Measurements from ENCODE around the gene PTPRR. TPM values are rescaled to one million over a fixed set of nuclear protein-coding genes. Genes with fewer than 3 reads are reported as not detected.

Gene PTPRR
- total and polyA plus RNA-seq, 4 donors: 0.02 to 0.08 TPM; not detected in 2

DNA sequence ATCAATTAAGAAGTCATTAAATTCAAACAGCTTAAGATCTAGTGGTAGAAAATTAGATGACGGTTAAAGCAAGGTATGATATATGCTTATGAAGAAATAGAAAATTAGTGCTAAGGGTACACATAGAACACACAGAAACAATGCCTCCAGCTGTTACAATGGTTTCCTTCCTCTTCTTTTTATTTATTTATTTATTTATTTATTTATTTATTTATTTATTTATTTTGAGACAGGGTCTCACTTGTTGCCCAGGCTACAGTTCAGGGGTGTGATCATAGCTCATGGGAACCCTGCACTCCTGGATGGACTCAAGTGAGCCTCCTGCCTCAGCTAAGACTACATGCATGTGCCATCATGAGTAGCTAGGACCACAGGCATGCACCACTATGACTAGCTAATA lies 34.9 kb upstream of the PTPRR start:
- TF ChIP-seq, protein P1, sequence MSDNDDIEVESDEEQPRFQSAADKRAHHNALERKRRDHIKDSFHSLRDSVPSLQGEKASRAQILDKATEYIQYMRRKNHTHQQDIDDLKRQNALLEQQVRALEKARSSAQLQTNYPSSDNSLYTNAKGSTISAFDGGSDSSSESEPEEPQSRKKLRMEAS (IDR thresholded peaks at IDR 0.05): no peak
- TF ChIP-seq SP1 (IDR thresholded peaks at IDR 0.05): no peak
- no peak for TF ChIP-seq HNF4G (IDR thresholded peaks at IDR 0.05)
- H3K36me3 ChIP-seq (ENCODE audit: control insufficient read depth in 4 of 4, insufficient read depth in 3 of 4, low read depth in 1 of 4, low read length in 3 of 4): no peaks in the 10 kb centered on the region
- 89% methylated on average over 1 of the region's 1 CpG for WGBS

DNA sequence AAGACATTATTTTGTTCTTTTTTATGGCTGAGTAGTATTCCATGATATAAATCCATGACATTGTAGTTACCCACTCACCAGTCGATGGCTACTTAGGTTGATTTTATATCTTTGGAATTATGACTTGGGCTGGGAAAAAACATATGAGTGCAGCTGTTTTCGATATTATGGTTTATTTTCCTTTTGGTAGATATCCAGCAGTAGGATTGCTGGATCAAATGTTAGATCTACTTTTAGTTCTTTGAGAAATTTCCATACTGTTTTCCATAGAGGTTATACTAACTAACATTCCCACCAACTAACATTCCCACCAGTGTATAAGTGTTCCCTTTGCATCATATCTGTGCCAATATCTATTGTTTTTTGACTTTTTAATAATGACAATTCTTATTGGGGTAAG lies 29.9 kb upstream of the PTPRR start:
- no peak overlapping the region for H3K4me3 ChIP-seq (ENCODE audit: low read depth in 1 of 3, low read length in 3 of 3)
- no peak overlapping the region for H3K9ac ChIP-seq (ENCODE audit: low read depth in 1 of 2, low read length in 2 of 2)
- no peaks in the 10 kb centered on the region for H3K27me3 ChIP-seq (ENCODE audit: control insufficient read depth in 4 of 4, insufficient read depth in 4 of 4, low read length in 3 of 4)
- 77% methylated on average over 2 of the region's 2 CpGs for WGBS
- TF ChIP-seq HNF4G (IDR thresholded peaks at IDR 0.05) (no peak), JUND (IDR thresholded peaks at IDR 0.05) (no peak), NR2F2 (IDR thresholded peaks at IDR 0.05) (no peak), SP1 (IDR thresholded peaks at IDR 0.05) (no peak), FOXA2 (IDR thresholded peaks at IDR 0.05) (no peak), YY1 (IDR thresholded peaks at IDR 0.05) (no peak), GABPA (IDR thresholded peaks at IDR 0.05 in 1 of 2, conservative IDR thresholded peaks at IDR 0.05 in 1 of 2) (no peak), TAF1 (conservative IDR thresholded peaks at IDR 0.05) (no peak)
- TF ChIP-seq, protein P2, sequence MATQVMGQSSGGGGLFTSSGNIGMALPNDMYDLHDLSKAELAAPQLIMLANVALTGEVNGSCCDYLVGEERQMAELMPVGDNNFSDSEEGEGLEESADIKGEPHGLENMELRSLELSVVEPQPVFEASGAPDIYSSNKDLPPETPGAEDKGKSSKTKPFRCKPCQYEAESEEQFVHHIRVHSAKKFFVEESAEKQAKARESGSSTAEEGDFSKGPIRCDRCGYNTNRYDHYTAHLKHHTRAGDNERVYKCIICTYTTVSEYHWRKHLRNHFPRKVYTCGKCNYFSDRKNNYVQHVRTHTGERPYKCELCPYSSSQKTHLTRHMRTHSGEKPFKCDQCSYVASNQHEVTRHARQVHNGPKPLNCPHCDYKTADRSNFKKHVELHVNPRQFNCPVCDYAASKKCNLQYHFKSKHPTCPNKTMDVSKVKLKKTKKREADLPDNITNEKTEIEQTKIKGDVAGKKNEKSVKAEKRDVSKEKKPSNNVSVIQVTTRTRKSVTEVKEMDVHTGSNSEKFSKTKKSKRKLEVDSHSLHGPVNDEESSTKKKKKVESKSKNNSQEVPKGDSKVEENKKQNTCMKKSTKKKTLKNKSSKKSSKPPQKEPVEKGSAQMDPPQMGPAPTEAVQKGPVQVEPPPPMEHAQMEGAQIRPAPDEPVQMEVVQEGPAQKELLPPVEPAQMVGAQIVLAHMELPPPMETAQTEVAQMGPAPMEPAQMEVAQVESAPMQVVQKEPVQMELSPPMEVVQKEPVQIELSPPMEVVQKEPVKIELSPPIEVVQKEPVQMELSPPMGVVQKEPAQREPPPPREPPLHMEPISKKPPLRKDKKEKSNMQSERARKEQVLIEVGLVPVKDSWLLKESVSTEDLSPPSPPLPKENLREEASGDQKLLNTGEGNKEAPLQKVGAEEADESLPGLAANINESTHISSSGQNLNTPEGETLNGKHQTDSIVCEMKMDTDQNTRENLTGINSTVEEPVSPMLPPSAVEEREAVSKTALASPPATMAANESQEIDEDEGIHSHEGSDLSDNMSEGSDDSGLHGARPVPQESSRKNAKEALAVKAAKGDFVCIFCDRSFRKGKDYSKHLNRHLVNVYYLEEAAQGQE (IDR thresholded peaks at IDR 0.05): no peak
- TF ChIP-seq, protein P3, sequence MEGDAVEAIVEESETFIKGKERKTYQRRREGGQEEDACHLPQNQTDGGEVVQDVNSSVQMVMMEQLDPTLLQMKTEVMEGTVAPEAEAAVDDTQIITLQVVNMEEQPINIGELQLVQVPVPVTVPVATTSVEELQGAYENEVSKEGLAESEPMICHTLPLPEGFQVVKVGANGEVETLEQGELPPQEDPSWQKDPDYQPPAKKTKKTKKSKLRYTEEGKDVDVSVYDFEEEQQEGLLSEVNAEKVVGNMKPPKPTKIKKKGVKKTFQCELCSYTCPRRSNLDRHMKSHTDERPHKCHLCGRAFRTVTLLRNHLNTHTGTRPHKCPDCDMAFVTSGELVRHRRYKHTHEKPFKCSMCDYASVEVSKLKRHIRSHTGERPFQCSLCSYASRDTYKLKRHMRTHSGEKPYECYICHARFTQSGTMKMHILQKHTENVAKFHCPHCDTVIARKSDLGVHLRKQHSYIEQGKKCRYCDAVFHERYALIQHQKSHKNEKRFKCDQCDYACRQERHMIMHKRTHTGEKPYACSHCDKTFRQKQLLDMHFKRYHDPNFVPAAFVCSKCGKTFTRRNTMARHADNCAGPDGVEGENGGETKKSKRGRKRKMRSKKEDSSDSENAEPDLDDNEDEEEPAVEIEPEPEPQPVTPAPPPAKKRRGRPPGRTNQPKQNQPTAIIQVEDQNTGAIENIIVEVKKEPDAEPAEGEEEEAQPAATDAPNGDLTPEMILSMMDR (IDR thresholded peaks at IDR 0.05; ENCODE audit: low read depth, low read length, missing input control): no peak
- no peaks in the 10 kb centered on the region for H3K36me3 ChIP-seq (ENCODE audit: control insufficient read depth in 4 of 4, insufficient read depth in 3 of 4, low read depth in 1 of 4, low read length in 3 of 4)
- no peaks in the 10 kb centered on the region for H3K9me3 ChIP-seq (ENCODE audit: control insufficient read depth in 4 of 4, low read length in 3 of 4)
- no peaks in the 10 kb centered on the region for H3K4me1 ChIP-seq (ENCODE audit: control insufficient read depth in 4 of 4, insufficient read depth in 4 of 4, low read length in 3 of 4)
- H3K27ac ChIP-seq (ENCODE audit: low read depth in 1 of 2, low read length in 2 of 2): no peak overlapping the region
- DNase-seq (ENCODE audit: low spot score): no peak

More for the DNA sequence above, 34.9 kb upstream of the PTPRR start:
- DNase-seq (ENCODE audit: low spot score): no peak
- Histone ChIP-seq H3K4me1 (ENCODE audit: control insufficient read depth in 4 of 4, insufficient read depth in 4 of 4, low read length in 3 of 4) (no peaks in the 10 kb centered on the region), H3K9me3 (ENCODE audit: control insufficient read depth in 4 of 4, low read length in 3 of 4) (no peaks in the 10 kb centered on the region), H3K27me3 (ENCODE audit: control insufficient read depth in 4 of 4, insufficient read depth in 4 of 4, low read length in 3 of 4) (no peaks in the 10 kb centered on the region), H3K9ac (ENCODE audit: low read depth in 1 of 2, low read length in 2 of 2) (no peak overlapping the region), H3K27ac (ENCODE audit: low read depth in 1 of 2, low read length in 2 of 2) (no peak overlapping the region), H3K4me3 (ENCODE audit: low read depth in 1 of 3, low read length in 3 of 3) (no peak overlapping the region)

DNA sequence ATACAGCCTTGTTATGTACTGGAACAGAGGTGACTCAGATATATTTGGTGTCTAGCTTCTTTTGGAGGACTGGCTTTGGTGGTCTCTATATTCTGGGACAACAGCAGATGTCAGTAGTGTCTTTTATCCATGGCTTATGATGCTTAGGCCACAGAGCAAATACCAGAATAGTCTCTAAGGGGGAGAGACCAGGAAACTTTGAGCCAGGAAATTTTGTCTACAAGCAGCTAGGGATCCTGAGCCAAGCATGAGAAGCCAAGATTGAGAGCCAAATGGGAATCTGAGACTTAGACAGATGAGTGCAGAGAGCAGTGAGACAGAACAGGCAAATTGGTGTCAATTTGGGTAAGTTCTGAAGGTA lies 28.4 kb upstream of the PTPRR start:
- Histone ChIP-seq H3K9me3 (ENCODE audit: control insufficient read depth in 4 of 4, low read length in 3 of 4) (no peaks in the 10 kb centered on the region), H3K27me3 (ENCODE audit: control insufficient read depth in 4 of 4, insufficient read depth in 4 of 4, low read length in 3 of 4) (no peaks in the 10 kb centered on the region), H3K4me1 (ENCODE audit: control insufficient read depth in 4 of 4, insufficient read depth in 4 of 4, low read length in 3 of 4) (no peaks in the 10 kb centered on the region), H3K4me3 (ENCODE audit: low read depth in 1 of 3, low read length in 3 of 3) (no peak overlapping the region), H3K27ac (ENCODE audit: low read depth in 1 of 2, low read length in 2 of 2) (no peak overlapping the region), H3K36me3 (ENCODE audit: control insufficient read depth in 4 of 4, insufficient read depth in 3 of 4, low read depth in 1 of 4, low read length in 3 of 4) (no peaks in the 10 kb centered on the region), H3K9ac (ENCODE audit: low read depth in 1 of 2, low read length in 2 of 2) (no peak overlapping the region)
- no peak for DNase-seq (ENCODE audit: low spot score)
- no peak for TF ChIP-seq GABPA (IDR thresholded peaks at IDR 0.05 in 1 of 2, conservative IDR thresholded peaks at IDR 0.05 in 1 of 2)
- TF ChIP-seq, protein P2 (IDR thresholded peaks at IDR 0.05): no peak
- TF ChIP-seq NR2F2 (IDR thresholded peaks at IDR 0.05): no peak
- TF ChIP-seq HNF4A (conservative IDR thresholded peaks at IDR 0.05): no peak
- no peak for TF ChIP-seq RXRA (IDR thresholded peaks at IDR 0.05)
- no peak for TF ChIP-seq FOXA1 (IDR thresholded peaks at IDR 0.05)
- TF ChIP-seq, protein P4, sequence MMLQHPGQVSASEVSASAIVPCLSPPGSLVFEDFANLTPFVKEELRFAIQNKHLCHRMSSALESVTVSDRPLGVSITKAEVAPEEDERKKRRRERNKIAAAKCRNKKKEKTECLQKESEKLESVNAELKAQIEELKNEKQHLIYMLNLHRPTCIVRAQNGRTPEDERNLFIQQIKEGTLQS (IDR thresholded peaks at IDR 0.05): no peak
- TF ChIP-seq SP1 (IDR thresholded peaks at IDR 0.05): no peak
- no peak for TF ChIP-seq EGR1 (IDR thresholded peaks at IDR 0.05; ENCODE audit: low read depth in 2 of 2)
- TF ChIP-seq, protein P3 (IDR thresholded peaks at IDR 0.05; ENCODE audit: low read depth, low read length, missing input control): no peak

Data from liver (tissue), 9 donors.